OCI-LY3 (cell line): ENCODE results near the gene GLO1.

Source experiments
- EZH2phosphoT487 ChIP-seq: fragments of 200-600 bp; shearing (Covaris generic); IDR thresholded peaks from 2 replicates; pipeline ENCODE4 v1.6.1; 2018; ENCODE audit warnings: antibody characterized with exemption, mixed run types, low read depth
- TF ChIP-seq, protein P1 (sequence below): fragments of 200-600, 300-600 bp; sonication (generic); IDR thresholded peaks from 2 replicates; pipeline ENCODE4 v1.5.1; 2014; ENCODE audit warnings: antibody characterized with exemption, low read length, low read depth

DNA sequence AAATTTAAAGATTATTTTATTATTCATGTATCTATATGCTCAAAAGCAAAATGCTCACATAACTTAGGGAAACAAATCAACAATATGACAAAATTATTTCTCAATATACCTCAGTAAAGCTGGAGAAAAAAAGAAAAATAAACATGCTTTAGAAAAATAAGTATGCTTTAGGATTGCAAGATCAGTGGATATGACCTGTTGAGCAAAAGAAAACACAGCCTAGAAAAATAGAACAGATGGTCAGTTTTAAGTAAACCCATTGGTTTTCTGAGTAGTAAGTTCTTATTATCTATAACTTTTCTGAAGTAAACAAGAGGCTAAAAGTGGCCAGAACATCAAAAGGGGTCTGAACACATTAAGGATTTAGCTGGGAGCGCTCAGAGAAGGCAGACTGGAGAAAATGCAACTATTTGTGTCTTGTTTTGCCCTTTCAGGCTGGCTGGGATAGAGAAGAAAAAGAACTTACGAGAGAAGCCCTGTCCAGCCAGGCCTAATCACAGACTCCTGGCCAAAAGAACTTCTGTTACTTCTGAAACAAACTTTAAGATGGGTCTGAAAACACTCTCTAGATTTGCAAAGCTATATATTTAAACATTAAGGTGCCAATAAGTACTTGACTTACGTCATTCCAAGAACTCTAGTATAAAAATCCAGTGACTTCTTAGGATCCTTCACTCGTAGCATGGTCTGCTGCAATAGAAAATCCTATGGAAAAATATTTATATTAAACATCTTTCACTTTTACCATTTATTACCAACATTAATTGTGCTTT lies 16.5 kb downstream of the GLO1 start:
- TF ChIP-seq, protein P1, sequence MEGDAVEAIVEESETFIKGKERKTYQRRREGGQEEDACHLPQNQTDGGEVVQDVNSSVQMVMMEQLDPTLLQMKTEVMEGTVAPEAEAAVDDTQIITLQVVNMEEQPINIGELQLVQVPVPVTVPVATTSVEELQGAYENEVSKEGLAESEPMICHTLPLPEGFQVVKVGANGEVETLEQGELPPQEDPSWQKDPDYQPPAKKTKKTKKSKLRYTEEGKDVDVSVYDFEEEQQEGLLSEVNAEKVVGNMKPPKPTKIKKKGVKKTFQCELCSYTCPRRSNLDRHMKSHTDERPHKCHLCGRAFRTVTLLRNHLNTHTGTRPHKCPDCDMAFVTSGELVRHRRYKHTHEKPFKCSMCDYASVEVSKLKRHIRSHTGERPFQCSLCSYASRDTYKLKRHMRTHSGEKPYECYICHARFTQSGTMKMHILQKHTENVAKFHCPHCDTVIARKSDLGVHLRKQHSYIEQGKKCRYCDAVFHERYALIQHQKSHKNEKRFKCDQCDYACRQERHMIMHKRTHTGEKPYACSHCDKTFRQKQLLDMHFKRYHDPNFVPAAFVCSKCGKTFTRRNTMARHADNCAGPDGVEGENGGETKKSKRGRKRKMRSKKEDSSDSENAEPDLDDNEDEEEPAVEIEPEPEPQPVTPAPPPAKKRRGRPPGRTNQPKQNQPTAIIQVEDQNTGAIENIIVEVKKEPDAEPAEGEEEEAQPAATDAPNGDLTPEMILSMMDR, result no peak
- no peak for TF ChIP-seq EZH2phosphoT487
